ENCODE measurements around the gene UQCRC2. TPM values are rescaled to one million over a fixed set of nuclear protein-coding genes. Genes with fewer than 3 reads are reported as not detected.
"Not testable (repeated sequence)": the region's sequence is repeated elsewhere in the genome, so short reads cannot be mapped to it uniquely, and the experiment has no call there.

Gene UQCRC2
- total and polyA plus RNA-seq, 2 donors (not counting 1 experiment from before 2014, with no cell fraction given): 204 to 207 TPM

- H3K4me2 ChIP-seq (ENCODE audit: extremely low read depth, insufficient read depth, low read length): no peak overlapping the region
- TF ChIP-seq CTCF (conservative IDR thresholded peaks at IDR 0.05 in 1 of 2, IDR thresholded peaks at IDR 0.05 in 1 of 2; ENCODE audit: low read depth in 1 of 2, low read length in 2 of 2) (no peak), EZH2 (IDR thresholded peaks at IDR 0.05; ENCODE audit: low read length, missing control alignments) (no peak)
- DNase-seq (ENCODE audit: low read depth in 2 of 2): peak in 1 of 2 donors; percentile 44
Observed at GRCh38 chr16:22018559-22018958, 65.4 kb downstream of the UQCRC2 start.

DNA sequence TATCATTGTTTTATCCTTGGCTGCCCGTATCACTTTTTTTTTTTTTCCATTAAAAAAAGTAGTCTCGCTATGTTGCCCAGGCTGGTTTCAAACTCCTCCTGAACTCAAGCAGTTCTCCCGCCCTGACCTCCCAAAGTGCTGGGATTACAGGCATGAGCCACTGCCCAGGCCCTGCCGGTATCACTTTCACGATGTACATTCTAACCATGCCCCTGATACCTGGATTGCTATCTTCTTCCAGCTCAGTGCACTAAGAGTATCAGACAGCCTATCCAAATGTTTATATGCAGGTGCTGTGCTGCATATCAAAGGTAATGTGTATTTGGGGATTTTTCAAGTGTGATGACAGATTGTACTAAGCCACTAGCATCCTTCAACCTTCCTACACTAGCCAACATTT lies 69.0 kb downstream of the UQCRC2 start:
- no peak for DNase-seq (ENCODE audit: low read depth in 2 of 2)
- Histone ChIP-seq H4K20me1 (ENCODE audit: control insufficient read depth, extremely low read depth, insufficient read depth, low read length) (no peaks in the 10 kb centered on the region), H3K79me2 (ENCODE audit: control insufficient read depth, insufficient read depth, low read length) (peaks cover 67% of the 10 kb centered on the region), H3K9ac (ENCODE audit: insufficient read depth, low read length) (no peak overlapping the region), H2AFZ (ENCODE audit: low read length) (no peak overlapping the region), H3K4me3 (replicated peaks in 1 of 4; ENCODE audit: control extremely low read depth in 1 of 4, insufficient read depth in 1 of 4, low read depth in 3 of 4, low read length in 4 of 4) (no peak overlapping the region), H3K27me3 (ENCODE audit: control insufficient read depth, insufficient read depth, low read length) (no peaks in the 10 kb centered on the region), H3K27ac (ENCODE audit: insufficient read depth, low read length) (no peak overlapping the region), H3K4me2 (ENCODE audit: extremely low read depth, insufficient read depth, low read length) (no peak overlapping the region), H3K4me1 (ENCODE audit: control insufficient read depth, extremely low read depth, insufficient read depth, low read length) (peaks cover 2% of the 10 kb centered on the region), H3K9me3 (ENCODE audit: control insufficient read depth, insufficient read depth, low read depth, low read length) (no peaks in the 10 kb centered on the region), H3K36me3 (ENCODE audit: control insufficient read depth, insufficient read depth, low read length) (no peaks in the 10 kb centered on the region)
- TF ChIP-seq CTCF (conservative IDR thresholded peaks at IDR 0.05 in 1 of 2, IDR thresholded peaks at IDR 0.05 in 1 of 2; ENCODE audit: low read depth in 1 of 2, low read length in 2 of 2) (no peak), EZH2 (IDR thresholded peaks at IDR 0.05; ENCODE audit: low read length, missing control alignments) (no peak)

More at GRCh38 chr16:22018559-22018958, 65.4 kb downstream of the UQCRC2 start:
- H3K9me3 ChIP-seq (ENCODE audit: control insufficient read depth, insufficient read depth, low read depth, low read length): no peaks in the 10 kb centered on the region
- no peak overlapping the region for H3K27ac ChIP-seq (ENCODE audit: insufficient read depth, low read length)
- peaks cover 86% of the 10 kb centered on the region for H3K79me2 ChIP-seq (ENCODE audit: control insufficient read depth, insufficient read depth, low read length)
- H3K36me3 ChIP-seq (ENCODE audit: control insufficient read depth, insufficient read depth, low read length): no peaks in the 10 kb centered on the region
- H3K27me3 ChIP-seq (ENCODE audit: control insufficient read depth, insufficient read depth, low read length): no peaks in the 10 kb centered on the region
- H3K4me1 ChIP-seq (ENCODE audit: control insufficient read depth, extremely low read depth, insufficient read depth, low read length): no peaks in the 10 kb centered on the region
- H4K20me1 ChIP-seq (ENCODE audit: control insufficient read depth, extremely low read depth, insufficient read depth, low read length): no peaks in the 10 kb centered on the region
- no peak overlapping the region for H2AFZ ChIP-seq (ENCODE audit: low read length)
- no peak overlapping the region for H3K4me3 ChIP-seq (replicated peaks in 1 of 4; ENCODE audit: control extremely low read depth in 1 of 4, insufficient read depth in 1 of 4, low read depth in 3 of 4, low read length in 4 of 4)
- H3K9ac ChIP-seq (ENCODE audit: insufficient read depth, low read length): no peak overlapping the region

DNA sequence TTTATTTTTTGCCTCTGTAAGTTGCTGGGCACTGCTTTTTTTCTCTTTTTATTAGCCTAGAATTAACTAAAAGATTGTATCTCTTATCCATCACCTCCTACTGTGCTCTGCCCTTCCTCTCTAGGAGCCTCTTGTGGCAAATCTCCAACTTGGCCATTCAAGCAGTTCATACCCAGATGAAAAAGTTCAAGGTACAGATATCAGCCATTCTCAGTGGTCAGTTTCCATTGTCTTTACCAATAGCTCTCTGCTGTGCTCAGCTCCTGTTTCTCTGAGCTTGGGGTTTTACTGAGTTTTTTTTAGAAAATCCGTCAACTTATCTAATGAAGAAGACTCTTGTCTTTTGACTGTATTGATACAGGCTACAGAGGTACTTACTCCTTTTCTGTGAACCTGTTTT lies 70.3 kb downstream of the UQCRC2 start:
- Histone ChIP-seq H3K9ac (ENCODE audit: insufficient read depth, low read length) (no peak overlapping the region), H3K27me3 (ENCODE audit: control insufficient read depth, insufficient read depth, low read length) (no peaks in the 10 kb centered on the region), H3K4me2 (ENCODE audit: extremely low read depth, insufficient read depth, low read length) (no peak overlapping the region), H3K4me3 (replicated peaks in 1 of 4; ENCODE audit: control extremely low read depth in 1 of 4, insufficient read depth in 1 of 4, low read depth in 3 of 4, low read length in 4 of 4) (no peak overlapping the region), H3K27ac (ENCODE audit: insufficient read depth, low read length) (no peak overlapping the region), H3K79me2 (ENCODE audit: control insufficient read depth, insufficient read depth, low read length) (peaks cover 67% of the 10 kb centered on the region), H3K9me3 (ENCODE audit: control insufficient read depth, insufficient read depth, low read depth, low read length) (no peaks in the 10 kb centered on the region), H3K36me3 (ENCODE audit: control insufficient read depth, insufficient read depth, low read length) (no peaks in the 10 kb centered on the region), H2AFZ (ENCODE audit: low read length) (no peak overlapping the region), H3K4me1 (ENCODE audit: control insufficient read depth, extremely low read depth, insufficient read depth, low read length) (peaks cover 10% of the 10 kb centered on the region), H4K20me1 (ENCODE audit: control insufficient read depth, extremely low read depth, insufficient read depth, low read length) (no peaks in the 10 kb centered on the region)
- no peak for DNase-seq (ENCODE audit: low read depth in 2 of 2)
- no peak for TF ChIP-seq CTCF (conservative IDR thresholded peaks at IDR 0.05 in 1 of 2, IDR thresholded peaks at IDR 0.05 in 1 of 2; ENCODE audit: low read depth in 1 of 2, low read length in 2 of 2)
- no peak for TF ChIP-seq EZH2 (IDR thresholded peaks at IDR 0.05; ENCODE audit: low read length, missing control alignments)

- H3K9me3 ChIP-seq (ENCODE audit: control insufficient read depth, insufficient read depth, low read depth, low read length); H3K4me3 ChIP-seq (replicated peaks in 1 of 4; ENCODE audit: control extremely low read depth in 1 of 4, insufficient read depth in 1 of 4, low read depth in 3 of 4, low read length in 4 of 4); H3K27me3 ChIP-seq (ENCODE audit: control insufficient read depth, insufficient read depth, low read length); H2AFZ ChIP-seq (ENCODE audit: low read length); H3K27ac ChIP-seq (ENCODE audit: insufficient read depth, low read length); H3K4me2 ChIP-seq (ENCODE audit: extremely low read depth, insufficient read depth, low read length); H3K9ac ChIP-seq (ENCODE audit: insufficient read depth, low read length); DNase-seq (ENCODE audit: low read depth in 2 of 2); H3K36me3 ChIP-seq (ENCODE audit: control insufficient read depth, insufficient read depth, low read length); H4K20me1 ChIP-seq (ENCODE audit: control insufficient read depth, extremely low read depth, insufficient read depth, low read length): not testable (repeated sequence)
- Histone ChIP-seq H3K4me1 (ENCODE audit: control insufficient read depth, extremely low read depth, insufficient read depth, low read length) (peaks cover 12% of the 10 kb centered on the region), H3K79me2 (ENCODE audit: control insufficient read depth, insufficient read depth, low read length) (peaks cover 62% of the 10 kb centered on the region)
Observed at GRCh38 chr16:22024785-22025184, 71.6 kb downstream of the UQCRC2 start.
